ENCODE measurements around the gene KCTD21.
"Not testable (repeated sequence)": the region's sequence is repeated elsewhere in the genome, so short reads cannot be mapped to it uniquely, and the experiment has no call there.

The KCTD21 gene, protein sequence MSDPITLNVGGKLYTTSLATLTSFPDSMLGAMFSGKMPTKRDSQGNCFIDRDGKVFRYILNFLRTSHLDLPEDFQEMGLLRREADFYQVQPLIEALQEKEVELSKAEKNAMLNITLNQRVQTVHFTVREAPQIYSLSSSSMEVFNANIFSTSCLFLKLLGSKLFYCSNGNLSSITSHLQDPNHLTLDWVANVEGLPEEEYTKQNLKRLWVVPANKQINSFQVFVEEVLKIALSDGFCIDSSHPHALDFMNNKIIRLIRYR

DNA sequence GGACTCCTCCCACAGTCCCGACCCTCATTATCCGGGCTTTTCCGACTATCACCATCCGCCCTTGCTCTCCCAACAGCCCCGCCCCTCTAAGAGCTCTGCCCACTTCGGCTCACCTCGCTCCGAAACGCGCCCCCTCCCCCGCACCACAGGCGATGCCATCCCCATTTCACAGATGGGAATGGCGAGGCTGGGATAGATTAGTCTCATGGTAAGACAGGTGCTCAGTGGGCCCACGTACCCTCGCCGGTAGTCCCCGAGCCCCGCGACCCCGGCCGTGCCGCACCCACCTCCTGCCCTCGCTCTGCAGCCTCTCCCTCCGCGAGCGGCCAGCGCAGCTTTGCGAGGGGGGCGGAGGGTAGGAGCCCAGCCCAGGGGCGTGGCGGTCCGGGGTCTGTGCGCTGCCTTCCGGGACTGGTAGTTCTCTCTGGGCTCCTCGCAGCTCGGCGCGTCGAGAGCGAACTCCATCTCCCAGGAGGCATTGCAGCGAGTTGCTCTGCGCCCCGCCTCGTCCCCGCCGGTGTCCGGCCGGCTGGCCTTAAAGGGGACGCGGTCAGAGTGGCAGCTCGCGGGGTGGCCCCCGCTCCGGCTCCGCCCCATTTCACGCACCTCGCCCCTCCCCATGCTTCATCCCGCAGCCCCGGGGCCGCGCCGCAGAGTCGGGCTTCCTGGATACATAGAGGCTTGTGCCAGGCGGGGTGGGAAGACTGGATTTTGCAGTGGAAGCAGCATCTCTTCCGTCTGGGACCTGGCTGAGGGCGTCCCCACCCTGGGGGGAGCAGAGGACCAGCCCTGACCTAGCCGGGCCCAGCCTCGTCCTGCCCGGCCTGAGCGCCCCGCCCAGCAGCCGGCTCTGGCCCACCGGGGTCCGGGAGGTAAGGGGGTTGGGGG is at the start of gene KCTD21, which contains the start of gene USP35:
TSS of gene KCTD21 (minus strand) at position 341 of the 888 bp plus-strand sequence. CDS start 14,072 bp downstream, outside the sequence.
TSS of gene USP35 (plus strand) at position 634 of the 888 bp plus-strand sequence. CDS start 7,327 bp downstream, outside the sequence.
- peak; percentile 80 for DNase-seq (ENCODE audit: low read depth)

DNA sequence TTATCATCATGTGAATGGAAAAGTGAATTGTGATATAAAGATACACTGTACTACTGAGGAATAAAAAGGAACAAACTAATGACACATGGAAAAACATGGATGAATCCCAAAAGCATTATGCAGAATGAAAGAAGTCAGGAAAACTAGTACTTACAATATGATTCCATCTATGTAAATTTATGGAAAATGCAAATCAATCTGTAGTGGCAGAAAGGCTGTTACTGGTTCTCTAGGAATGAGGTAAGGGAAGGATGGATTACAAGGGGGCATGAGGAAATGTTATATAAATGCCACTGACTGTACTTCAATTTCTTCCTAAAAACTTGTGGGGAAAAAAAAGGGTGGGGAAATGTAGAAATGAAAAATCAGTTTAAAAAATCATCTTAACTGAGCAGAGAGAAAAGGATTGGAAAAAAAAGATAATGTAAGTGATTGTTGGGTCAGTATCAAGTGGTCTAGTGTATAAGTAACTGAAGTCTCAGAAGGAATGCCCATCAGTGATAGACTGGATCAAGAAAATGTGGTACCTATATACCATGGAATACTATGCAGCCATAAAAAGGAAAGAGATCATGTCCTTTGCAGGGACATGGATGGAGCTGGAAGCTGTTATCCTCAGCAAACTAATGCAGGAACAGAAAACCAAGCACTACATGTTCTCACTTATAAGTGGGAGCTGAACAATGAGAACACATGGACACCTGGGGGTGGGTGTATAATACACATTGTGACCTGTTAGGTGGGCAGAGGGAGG is 49.0 kb upstream of the KCTD21 start:
- DNase-seq (ENCODE audit: low read depth) = no peak

DNA sequence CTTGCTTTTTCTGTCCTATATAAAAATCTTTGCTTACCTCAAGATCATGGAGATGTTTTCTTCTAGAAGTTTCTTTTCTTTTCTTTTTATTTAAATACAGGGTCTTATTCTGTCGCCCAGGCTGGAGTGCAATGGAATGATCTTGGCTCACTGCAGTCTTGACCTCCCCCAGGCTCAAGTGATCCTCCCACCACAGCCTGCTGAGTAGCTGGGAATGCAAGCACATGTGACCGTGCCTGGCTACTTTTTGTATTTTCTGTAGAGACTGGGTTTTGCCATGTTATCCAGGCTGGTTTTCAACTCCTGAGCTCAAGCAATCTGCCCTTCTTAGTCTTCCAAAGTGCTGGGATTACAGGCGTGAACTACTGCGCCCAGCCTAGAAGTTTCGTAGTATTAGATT is 45.6 kb upstream of the KCTD21 start:
- DNase-seq (ENCODE audit: low read depth) = no peak

DNA sequence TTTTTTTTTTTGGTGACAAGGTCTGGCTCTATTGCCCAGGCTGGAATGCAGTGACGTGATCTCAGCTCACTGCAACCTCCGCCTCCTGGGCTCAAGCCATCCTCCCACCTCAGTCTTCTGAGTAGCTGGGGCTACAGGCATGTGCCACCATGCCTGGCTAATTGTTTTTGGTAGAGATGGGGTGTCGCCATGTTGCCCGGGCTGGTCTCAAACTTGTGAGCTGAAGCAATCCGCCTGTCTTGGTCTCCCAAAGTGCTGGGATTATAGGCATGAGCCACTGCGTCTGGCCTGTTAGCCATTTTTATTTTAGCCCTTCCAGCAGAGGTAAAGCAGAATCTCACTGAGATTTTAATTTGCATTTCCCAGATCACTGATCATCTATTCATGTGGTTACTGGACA is 44.6 kb upstream of the KCTD21 start:
- not testable (repeated sequence) for DNase-seq (ENCODE audit: low read depth)

DNA sequence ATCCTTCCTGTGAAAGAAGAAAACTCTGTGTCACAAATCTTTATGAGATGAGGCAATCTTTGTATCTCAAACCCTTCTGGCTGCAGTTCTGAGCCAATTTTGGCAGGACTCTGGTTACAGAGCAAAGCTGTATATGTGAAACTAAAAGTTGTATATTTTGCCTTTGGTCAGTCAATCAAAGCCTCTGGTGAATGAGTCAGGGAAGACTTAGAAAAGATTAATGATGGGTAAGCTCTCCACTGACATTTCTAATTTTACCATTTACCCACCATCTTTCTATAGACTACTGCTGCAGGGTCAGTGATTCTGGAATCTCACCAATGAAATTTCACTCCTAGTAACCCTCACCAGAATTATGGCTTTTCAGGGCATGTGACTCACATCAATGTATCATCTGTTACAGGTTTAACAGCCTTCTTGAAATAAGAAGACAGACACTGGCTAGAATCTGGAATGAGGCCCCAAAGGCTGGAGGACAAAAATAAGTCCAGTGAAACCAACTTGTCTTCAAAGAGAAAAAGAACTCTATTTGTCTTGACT is 43.6 kb upstream of the KCTD21 start:
- no peak for DNase-seq (ENCODE audit: low read depth)

DNA sequence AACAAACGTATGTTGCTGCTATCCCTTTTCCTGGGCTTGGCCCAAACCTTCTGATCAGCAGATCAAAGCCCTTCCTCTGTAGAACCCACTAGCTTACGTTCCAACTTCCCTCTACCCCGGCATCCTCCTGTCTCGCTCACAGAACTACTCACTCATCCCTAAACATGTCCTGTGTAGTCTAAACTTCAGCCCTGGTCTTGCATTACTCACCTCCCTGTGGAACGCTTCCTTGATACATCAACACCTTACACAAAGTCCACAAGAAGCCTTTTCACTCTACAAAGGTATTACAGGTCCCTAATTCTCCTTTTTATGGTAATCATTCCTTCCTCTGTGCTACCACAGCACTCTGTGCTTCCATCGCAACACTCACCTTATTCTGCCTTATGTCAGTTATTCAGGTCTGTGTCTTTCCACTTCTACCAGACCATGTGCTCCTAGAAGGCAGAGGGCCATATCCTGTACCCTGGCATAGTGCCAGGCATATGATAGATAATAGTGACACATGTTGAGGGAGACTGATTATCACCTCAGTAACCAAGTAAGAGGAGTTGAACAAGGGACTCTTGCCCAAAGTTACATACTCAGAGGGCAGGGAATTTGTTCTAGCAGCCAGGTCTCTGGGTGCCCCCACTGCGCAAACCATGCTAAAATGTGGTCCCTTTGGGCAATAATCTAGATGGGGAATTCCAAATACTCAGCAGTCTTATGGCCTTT is 41.9 kb upstream of the KCTD21 start:
- no peak for DNase-seq (ENCODE audit: low read depth)

DNA sequence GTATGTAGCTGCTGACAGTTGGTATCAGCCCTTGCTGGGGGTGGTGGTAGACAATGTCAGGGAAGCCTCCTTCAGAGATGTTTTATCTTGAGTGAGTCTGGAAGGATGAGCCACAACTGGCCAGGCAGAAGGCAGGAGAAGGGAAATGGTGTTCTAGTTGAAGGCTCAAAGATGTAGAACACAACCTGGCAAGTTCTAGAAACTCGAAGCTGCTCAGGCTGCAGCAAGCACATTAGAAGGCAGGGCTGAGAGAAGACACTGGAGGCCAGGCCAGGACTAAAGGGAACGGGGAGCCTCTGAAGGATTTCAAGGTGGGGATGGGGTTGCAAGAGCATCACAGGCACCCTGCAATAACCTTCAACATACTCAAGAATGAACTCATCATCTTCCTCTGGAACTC is 40.7 kb upstream of the KCTD21 start:
- no peak for DNase-seq (ENCODE audit: low read depth)

DNA sequence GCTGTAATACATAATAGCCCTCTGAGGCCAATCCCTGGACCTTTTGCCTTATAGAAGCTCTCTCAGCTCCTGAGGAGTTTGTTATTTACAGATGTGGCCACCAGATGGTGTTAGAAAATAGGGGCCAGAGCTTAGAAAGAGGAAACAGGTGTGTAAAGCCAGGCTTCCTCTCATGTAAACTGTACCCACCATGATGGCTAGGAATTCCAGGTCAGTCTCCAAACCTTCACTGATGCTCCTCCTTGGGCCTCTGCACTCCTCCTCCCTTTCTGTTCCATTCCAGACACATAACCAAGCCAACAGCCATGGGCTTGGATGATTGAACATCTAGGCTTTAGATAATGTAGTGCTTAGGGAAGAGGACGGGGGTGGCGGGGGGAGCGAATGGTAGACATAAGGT is 40.0 kb upstream of the KCTD21 start:
- no peak for DNase-seq (ENCODE audit: low read depth)

DNA sequence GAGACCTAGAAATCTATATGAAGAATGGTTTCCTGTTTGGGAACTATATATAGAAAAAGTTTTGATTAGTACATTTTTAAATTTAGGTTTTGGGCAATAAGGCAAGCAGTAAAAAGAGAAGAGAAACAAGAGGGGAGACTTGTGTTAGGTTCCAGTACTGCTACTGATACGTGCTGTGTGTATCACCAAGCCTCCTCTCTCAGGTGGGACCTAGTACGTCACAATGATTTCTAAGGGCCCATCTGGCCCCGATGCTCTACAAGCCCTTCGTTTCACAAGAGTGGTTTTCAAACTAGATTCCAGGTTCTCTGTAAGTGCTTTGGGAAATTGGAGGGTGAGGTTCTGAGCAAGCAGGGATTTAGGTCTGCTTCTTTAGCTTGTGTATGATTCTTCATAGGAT is 39.5 kb upstream of the KCTD21 start:
- no peak for DNase-seq (ENCODE audit: low read depth)

DNA sequence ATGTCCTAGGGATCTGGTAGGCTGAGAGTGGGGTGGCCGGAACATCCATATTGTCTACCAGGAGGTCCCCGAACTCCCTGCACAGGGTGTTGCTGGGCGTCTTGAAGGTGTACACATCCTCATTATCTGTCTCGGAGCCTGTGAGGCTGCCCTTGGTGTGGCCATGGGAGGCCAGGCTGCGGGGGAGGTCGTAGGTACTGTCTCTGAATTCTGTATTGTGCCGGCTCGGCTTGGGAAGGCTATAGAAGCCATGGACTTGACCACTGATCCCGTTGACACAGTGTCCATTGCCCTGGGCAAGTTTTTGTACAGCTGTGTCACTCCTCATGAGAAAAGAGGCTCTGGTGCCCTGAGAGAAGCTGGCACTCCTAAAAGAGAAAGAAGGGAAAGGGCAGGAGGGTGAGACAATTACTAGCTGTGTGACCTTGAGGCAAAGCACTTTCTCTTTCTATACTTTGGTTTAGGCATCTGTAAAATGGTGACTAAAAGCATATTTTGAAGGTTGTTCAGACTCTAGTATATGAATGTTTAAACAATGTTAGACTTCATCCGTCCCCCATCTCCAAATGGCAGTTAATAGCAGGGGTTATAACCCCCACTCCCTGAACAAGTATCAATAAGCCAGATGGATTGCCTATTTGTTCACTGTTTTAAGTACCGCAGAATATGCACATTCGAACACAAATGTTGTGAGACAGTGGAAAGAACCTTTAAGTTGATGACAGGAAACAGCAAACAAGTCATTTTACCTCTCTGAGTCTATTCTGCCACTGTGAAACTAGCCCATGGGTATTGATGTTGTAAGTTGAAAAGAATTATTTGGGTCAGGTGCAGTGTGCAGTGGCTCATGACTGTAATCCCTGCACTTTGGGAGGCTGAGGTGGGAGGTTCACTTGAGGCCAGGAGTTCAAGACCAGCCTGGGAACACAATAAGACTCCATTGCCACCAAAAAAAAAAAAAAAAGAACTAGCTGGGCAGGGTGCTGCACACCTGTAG is 38.6 kb upstream of the KCTD21 start:
- DNase-seq (ENCODE audit: low read depth) = no peak

DNA sequence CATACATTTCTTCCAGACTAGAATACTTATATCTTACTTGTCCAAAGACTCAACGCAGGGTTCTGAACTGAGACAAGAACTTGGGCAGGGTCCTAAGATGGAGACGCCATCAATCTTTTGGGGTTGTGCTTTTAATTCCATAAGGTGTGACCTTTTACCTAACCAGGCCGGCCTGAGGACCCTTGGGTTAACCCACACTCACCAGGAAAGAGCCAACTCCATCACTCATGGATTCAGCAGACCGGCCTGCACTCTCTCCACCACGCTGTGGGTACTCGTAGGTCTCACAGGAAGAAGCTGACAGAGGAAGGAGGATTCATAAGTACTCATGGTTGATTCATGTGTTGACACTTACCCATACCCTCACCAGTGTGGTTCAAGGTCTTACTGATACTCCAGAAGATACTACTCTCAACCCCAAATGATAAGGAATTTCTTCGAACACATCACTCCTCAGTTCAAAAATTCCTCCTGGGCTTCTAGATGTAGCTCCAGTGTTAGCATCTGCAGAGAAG is 36.5 kb upstream of the KCTD21 start:
- no peak for DNase-seq (ENCODE audit: low read depth)

DNA sequence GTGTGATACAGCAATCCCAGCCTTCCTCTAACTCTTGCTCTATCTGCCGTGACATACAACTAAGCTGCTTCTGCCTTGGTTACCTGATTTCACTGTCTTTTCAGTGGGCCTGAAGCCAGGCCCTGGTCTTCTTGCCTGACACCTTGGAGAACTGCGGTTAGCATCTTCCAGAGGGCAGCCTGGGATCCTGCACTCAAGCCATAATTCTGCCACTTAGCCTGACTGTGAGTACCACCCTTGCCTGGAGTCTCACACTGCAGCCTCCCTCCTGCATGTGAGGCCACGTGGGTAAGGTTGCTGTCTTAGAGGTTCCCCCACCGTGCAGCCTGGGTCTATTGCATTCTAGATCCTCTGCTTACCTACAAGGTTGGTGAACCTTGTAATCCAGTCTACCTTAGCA is 36.1 kb upstream of the KCTD21 start:
- no peak for DNase-seq (ENCODE audit: low read depth)

DNA sequence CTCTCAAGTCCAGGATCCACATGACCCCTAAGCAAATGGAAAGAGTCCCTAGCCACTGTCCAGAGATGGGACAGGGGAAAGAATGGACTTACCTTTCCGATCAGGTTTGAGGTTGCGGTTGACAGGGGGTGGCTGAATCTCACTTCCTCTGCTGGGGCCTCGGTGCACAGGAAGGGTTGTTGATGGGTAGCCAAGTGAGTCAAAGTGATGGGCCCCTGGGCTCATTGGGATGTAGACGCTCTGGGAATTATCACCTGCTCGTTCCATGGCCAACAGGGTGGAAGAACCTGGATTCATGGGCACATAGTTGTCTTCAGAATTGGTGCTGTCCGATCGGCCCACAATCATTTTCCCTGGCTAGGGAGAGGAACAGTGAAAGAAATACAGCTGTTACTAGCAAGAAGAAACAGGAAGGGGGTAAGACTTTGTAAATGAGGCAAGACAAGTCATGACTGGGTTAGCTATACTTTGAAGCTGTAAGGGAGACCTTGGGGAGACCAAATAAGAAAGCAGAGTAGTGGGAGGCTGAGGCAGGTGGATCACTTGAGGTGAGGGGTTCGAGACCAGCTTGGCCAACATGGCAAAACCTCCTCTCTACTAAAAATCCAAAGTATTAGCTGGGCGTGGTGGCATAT is 35.0 kb upstream of the KCTD21 start:
- no peak for DNase-seq (ENCODE audit: low read depth)

DNA sequence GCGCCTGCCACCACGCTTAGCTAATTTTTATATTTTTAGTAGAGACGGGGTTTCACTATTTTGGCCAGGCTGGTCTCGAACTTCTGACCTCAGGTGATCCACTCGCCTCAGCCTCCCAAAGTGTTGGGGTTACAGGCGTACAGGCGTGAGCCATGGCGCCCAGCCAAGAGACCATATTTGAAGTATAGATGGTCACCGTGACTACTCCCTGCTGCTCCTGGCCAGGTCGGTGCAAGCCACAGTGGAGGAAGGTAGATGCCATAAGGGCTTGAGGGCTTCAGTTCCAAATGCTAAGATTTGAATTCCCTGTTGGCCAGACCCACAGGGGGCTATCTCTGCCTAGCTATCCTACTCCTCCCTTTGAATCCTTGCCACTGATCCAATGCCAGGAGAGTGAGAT is 34.3 kb upstream of the KCTD21 start:
- not testable (repeated sequence) for DNase-seq (ENCODE audit: low read depth)

DNA sequence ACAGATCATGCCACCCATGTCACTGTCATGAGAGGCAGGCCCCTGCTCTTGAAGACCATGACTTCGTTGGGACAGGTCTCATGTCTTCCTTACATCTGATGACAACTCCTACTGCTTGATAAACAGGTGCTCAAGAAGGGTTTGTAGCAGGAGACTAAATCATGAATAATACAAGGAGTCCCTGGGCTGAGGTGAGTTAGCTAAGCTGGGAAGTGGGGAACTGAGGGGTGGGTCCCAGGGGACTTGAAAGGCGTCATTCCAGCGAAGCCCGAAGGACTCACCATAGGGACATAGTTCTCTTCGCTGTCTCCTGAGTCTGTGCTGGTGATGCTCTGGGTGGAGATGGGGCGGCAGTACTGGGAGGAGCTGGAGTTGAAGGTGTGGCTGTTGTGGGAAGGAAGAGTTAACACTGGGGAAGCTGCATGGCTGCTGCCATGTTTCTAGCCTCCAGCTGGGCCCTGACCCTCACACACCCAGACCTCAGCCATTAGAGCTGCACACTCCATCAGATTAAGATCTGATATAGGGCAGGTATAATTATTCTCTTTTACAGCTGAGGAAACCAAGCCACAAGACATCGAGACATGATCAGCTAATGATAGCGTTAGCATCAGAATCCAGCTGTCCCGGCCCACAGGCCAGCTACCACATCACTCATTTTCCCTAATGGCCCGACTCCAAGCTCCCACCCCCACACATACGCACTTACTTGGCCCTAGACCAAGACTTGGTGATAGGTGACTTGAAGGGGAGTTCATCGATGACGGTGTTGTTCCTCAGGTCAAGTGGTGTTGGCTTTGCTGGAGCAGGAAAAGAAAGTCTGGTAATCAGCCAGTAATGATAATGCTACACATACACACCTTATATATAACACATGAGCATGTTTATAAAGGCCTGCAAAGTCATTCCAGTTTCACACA is 33.2 kb upstream of the KCTD21 start:
- no peak for DNase-seq (ENCODE audit: low read depth)

DNA sequence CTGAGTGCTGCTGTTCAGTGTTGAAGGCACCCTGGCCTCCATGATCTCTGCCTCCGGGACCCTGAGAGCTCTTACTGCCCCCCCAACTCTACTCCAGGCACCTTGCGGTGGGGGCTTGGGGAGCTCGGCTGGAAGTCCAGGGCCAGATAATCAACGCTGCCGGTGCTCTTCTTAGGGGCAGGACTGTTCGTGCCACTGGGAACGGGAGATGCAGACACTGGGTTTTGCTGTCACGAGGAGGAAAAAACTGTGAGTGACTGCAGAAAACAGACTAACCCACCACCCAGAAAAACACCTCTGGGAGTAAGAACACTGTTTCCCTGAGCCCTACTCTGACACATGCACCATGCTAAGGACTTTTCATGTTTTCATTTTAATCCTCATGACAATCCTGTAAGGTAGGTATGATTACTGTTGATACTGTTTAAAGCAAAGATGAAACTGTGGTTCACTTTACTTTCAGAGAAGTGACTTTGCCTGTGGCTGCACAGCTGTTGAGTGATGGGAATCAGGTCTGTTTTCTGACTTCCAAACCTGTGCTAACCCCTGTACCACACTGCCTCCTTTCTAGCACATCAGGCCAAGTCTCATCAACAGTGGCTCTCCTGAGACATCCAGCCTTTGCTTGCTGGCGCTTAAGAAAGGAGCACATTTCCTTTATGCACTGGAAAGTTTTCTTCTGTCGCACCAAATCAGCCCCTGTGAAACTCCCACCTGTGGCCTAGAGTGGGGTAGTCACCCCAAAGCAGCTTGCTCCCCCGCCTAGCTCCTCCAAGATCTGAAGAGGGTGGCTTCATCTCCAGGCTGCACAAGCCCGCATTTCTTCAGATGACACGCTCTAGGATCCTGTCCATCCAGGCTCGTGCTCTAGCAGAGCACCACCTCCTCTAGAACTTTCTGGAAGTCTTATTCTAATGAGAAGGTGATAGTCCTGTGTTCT is 32.1 kb upstream of the KCTD21 start:
- no peak for DNase-seq (ENCODE audit: low read depth)

DNA sequence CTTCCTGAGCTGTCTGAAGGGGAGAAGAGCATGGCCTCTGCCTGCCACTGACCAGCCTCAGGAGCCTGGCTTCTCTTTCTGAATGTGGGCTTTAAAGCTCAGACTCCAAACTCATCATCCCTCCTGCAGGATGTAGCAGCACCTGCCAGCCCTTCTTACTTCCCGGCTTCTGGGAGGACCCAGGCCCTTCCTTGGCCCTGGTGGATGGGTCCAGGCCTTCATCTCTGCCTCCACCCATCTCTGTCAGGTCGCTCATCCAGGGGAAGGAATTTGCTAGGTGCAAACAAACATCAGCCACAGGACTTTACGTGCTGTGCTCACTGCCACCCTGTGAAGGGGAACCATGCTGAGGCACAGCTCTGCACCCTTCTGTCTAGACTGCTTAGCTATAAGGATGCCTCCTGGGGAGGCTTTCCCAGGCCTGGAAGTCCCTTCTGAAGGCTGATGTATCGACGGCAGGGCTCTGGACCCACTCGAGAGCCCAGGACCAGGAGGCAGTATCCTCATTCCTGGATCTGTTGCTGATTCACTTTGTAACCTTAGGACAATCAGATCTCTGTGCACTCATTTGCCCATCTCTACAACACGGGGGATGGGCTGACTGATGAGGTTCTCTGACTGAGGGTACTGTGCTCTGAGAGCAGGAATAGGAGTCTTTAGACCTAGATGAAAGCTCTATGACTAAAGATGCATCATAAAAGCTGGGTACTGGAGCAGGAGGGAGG is 31.2 kb upstream of the KCTD21 start:
- DNase-seq (ENCODE audit: low read depth) = no peak
